Heart left ventricle (tissue), 16 donors: Measurements from ENCODE around the gene PTCD3. TPM values are rescaled to one million over a fixed set of nuclear protein-coding genes. Genes with fewer than 3 reads are reported as not detected.

ENCODE experiments used
- ATAC-seq, 4 donors: fragments of 200-7000 bp; cut with Tn5 transposase; one replicate each; pipeline ENCODE4 v1.9.1; 2020 to 2022; ENCODE audit warnings: moderate library complexity in 4 of 4, mild to moderate bottlenecking in 3 of 4, moderate number of reproducible peaks in 1 of 4
- DNase-seq, 5 donors: peaks; one replicate each; pipeline ENCODE4 v3.0.0-alpha.2; 2020
- H3K27ac ChIP-seq, 12 donors: fragments of 200-600 bp; sonication (generic) in 4 of 12; one replicate each; pipeline versions ENCODE4 v1.5.0 to v1.8.0; 2016 to 2022; ENCODE audit warnings: mild to moderate bottlenecking in 2 of 12
- H3K27me3 ChIP-seq, 9 donors: fragments of 200-600 bp; sonication (generic) in 2 of 9; one replicate each; pipeline versions ENCODE4 v1.5.1 to v1.8.0; 2016 to 2022; ENCODE audit warnings: mild to moderate bottlenecking in 3 of 9
- H3K36me3 ChIP-seq, 9 donors: fragments of 200-600 bp; sonication (generic) in 2 of 9; one replicate each; pipeline versions ENCODE4 v1.5.0 to v1.8.0; 2018 to 2022; ENCODE audit warnings: mild to moderate bottlenecking in 2 of 9
- H3K4me1 ChIP-seq, 12 donors: fragments of 200-600 bp; sonication (generic) in 4 of 12; one replicate each; pipeline versions ENCODE4 v1.5.0 to v1.8.0; 2016 to 2022; ENCODE audit warnings: mild to moderate bottlenecking in 3 of 12
- H3K4me3 ChIP-seq, 12 donors: fragments of 200-600 bp; sonication (generic) in 4 of 12; one replicate each; pipeline versions ENCODE4 v1.5.0 to v1.8.0; 2017 to 2022; ENCODE audit warnings: mild to moderate bottlenecking in 9 of 12, moderate library complexity in 4 of 12
- H3K9me3 ChIP-seq, 12 donors: fragments of 200-600 bp; sonication (generic) in 4 of 12; one replicate each; pipeline versions ENCODE4 v1.5.0 to v1.8.0; 2016 to 2022; ENCODE audit warnings: mild to moderate bottlenecking in 1 of 12
- POLR2A ChIP-seq, 2 donors: fragments of 450-650 bp; IDR thresholded peaks; one replicate each; pipeline ENCODE4 v1.6.1; 2017; ENCODE audit warnings: antibody characterized with exemption in 2 of 2, mild to moderate bottlenecking in 2 of 2, moderate library complexity in 2 of 2
- WGBS, 4 donors: extraction: QIAGEN DNeasy Blood & Tissue Kit in 2 of 4; methylation state at CpG; one replicate each; pipeline versions ENCODE4 v1.1.5 to v1.1.7; 2013 to 2018; 5-methylcytosine and 5-hydroxymethylcytosine counted together
- intact Hi-C, 10 donors: fragments of 100-400 bp; cut with DNase I; formaldehyde crosslinking; loops; one replicate each; pipeline versions ENCODE4 v1.11.1 to v1.14.2; 2022
- polyA plus RNA-seq, 2 donors: library from polyadenylated mRNA; stranded (reverse); fragments of 200-250 nt; gene quantifications; one replicate each; pipeline ENCODE4 v1.2.3, GENCODE V29; 2013
- total RNA-seq, 9 donors: library from RNA; depleted of rRNA in 2 of 9; stranded (reverse); fragments of >200 nt in 2 of 9; fragmentation: NEBNext Ultra II Directional in 3 of 9; extraction: Animal tissue kit (Norgen Biotek cat#: 25700) in 3 of 9; gene quantifications; one replicate each; pipeline versions ENCODE4 v1.1.0 to v1.2.4, GENCODE V29; 2016 to 2023
- TF ChIP-seq, protein P1 (sequence below), 12 donors: fragments of 200-600 bp; sonication (generic) in 4 of 12; IDR thresholded peaks; one replicate each; pipeline versions ENCODE4 v1.5.0 to v1.8.0; 2018 to 2022; ENCODE audit warnings: antibody characterized with exemption in 12 of 12, mild to moderate bottlenecking in 5 of 12
- donor health status: ischemic (EF 13 %, LVEDD 7.1; RV severe dilation, severe dysfunction).
- donor health status: healthy with polysubstance abuse.
- donor health status: DM: no; HTN: yes; CAD: no.
- donor health status: DM: no; HTN: no; CAD: no.
- donor health status: ischemic (EF 25% LVEDD 6.9; RV normal size, moderate dysfunction).
- donor health status: ischemic (EF 25% LVEDD 5.7; RV mildly dilated, moderate dysfunction).
- donor health status: healthy.
- donor health status: DM: yes; HTN: yes; CAD: no.
- donor health status: ischemic (EF 35%, LVEDD 5.7; RV mildly dilated, moderate dysfunction).
- donor health status: nonischemic (EF 11% LVEDD 7.7; RV severe dilation, severe dysfunction).
- donor health status: DM: yes; HTN: yes; CAD: no.
- donor health status: PGD.
- donor health status: ischemic (EF 29% LVEDD 5.4; RV normal size, mild dysfunction).
- donor health status: nonischemic (EF 23%, LVEDD 6.1; RV moderate dilation, normal function).

Gene PTCD3
- total and polyA plus RNA-seq, 11 donors = 25.0 to 210 (median 117) TPM

DNA sequence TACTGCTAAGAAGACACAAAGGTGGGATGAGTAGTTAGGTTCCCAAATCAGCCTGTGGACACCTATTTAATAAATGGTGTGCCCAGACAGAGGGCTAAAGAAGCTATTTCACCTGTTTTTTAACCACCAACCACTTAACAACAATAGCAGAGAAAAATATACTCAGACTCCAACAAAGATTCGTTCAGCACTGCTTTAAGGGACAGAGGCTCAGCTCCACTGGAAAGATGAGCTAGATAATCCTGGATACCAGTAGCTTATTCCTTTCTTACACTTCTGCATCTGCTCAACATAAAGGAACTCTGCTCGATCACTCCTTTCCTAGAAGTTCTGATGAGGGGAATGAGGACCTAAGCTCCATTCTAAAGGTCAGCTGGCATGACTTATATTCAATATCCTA, 44.5 kb downstream of the PTCD3 start:
- WGBS, 4 donors = 85 to 98% (median 94%) methylated on average over 2 of the region's 2 CpGs
- intact Hi-C loops = no loop called here
- no peaks in the 10 kb centered on the region for H3K9me3 ChIP-seq
- no peaks in the 10 kb centered on the region for H3K27me3 ChIP-seq
- ATAC-seq (no peak), DNase-seq (no peak)
- peaks cover 0 to 95% (median 85%) of the 10 kb centered on the region in 9 donors for H3K36me3 ChIP-seq
- no peak overlapping the region for H3K27ac ChIP-seq
- H3K4me3 ChIP-seq = no peak overlapping the region
- TF ChIP-seq POLR2A (IDR thresholded peaks at IDR 0.05) = no peak
- TF ChIP-seq, protein P1, sequence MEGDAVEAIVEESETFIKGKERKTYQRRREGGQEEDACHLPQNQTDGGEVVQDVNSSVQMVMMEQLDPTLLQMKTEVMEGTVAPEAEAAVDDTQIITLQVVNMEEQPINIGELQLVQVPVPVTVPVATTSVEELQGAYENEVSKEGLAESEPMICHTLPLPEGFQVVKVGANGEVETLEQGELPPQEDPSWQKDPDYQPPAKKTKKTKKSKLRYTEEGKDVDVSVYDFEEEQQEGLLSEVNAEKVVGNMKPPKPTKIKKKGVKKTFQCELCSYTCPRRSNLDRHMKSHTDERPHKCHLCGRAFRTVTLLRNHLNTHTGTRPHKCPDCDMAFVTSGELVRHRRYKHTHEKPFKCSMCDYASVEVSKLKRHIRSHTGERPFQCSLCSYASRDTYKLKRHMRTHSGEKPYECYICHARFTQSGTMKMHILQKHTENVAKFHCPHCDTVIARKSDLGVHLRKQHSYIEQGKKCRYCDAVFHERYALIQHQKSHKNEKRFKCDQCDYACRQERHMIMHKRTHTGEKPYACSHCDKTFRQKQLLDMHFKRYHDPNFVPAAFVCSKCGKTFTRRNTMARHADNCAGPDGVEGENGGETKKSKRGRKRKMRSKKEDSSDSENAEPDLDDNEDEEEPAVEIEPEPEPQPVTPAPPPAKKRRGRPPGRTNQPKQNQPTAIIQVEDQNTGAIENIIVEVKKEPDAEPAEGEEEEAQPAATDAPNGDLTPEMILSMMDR (IDR thresholded peaks at IDR 0.05) = no peak
- no peaks in the 10 kb centered on the region for H3K4me1 ChIP-seq

DNA sequence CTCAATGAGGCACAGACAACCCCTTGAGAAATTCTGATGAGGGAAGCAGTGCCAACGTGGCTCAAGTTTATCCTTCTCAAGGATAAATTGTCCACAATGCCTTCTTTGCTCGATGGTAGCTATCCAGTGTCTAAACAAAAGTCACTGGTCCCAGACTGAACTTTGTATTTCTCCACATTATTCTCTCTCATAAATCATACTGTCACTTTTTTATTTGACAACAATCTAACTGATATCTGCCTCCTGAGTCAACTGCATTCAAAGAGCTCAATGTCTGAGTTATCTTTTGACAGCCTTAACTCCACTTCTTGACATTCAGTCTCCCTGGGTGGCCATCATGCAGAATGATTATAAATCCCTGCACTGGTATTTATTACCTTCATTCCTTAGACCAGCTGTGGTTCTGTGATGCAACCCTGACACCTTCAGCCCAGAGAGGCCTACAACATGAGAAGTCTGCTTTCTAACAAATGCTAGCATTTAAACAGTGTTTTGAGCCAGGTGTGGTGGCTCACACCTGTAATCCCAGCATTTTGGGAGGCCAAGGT, 51.0 kb downstream of the PTCD3 start:
- Histone ChIP-seq H3K27ac (no peak overlapping the region), H3K27me3 (no peaks in the 10 kb centered on the region), H3K4me1 (no peaks in the 10 kb centered on the region), H3K4me3 (no peak overlapping the region), H3K9me3 (no peaks in the 10 kb centered on the region), H3K36me3 (peaks cover 0 to 96% (median 89%) of the 10 kb centered on the region in 9 donors)
- no peak for ATAC-seq
- WGBS, 4 donors = 88 to 92% (median 92%) methylated on average over 2 of the region's 2 CpGs
- DNase-seq = no peak
- intact Hi-C loops = loop anchor here in 1 of 10 donors (5.0 kb wide), 1 partner anchor 35 kb away; no protein-coding TSS in a partner anchor
- TF ChIP-seq, protein P1 (IDR thresholded peaks at IDR 0.05) = no peak
- TF ChIP-seq POLR2A (IDR thresholded peaks at IDR 0.05) = no peak

DNA sequence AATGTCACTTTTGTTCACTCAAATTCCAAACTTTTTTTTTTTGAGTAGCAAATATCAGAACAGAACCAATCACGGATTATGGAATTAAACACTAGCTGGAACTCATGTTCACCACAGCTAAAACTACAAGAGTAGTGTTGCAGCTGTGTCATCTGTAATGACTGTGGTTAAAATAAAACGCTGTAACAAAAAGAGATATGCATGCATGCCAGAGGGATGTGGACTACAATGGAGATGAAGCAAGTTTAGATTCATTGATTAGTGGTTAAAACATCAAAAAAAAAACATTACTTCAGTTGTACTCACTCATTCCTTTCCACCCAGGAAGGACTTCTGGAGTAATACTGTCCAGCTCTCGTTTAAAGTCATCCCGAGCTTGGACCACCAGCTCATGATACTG, 52.3 kb downstream of the PTCD3 start:
- DNase-seq (no peak), ATAC-seq (no peak)
- Histone ChIP-seq H3K9me3 (no peaks in the 10 kb centered on the region), H3K36me3 (peaks cover 0 to 98% (median 92%) of the 10 kb centered on the region in 9 donors), H3K27me3 (no peaks in the 10 kb centered on the region), H3K4me1 (no peaks in the 10 kb centered on the region), H3K4me3 (no peak overlapping the region), H3K27ac (no peak overlapping the region)
- intact Hi-C loops = loop anchor here in 1 of 10 donors (5.0 kb wide), 1 partner anchor 36 kb away; no protein-coding TSS in a partner anchor
- 75 to 88% (median 85%) methylated on average over 4 of the region's 4 CpGs for WGBS, 4 donors
- TF ChIP-seq, protein P1 (IDR thresholded peaks at IDR 0.05) = no peak
- TF ChIP-seq POLR2A (IDR thresholded peaks at IDR 0.05) = no peak

DNA sequence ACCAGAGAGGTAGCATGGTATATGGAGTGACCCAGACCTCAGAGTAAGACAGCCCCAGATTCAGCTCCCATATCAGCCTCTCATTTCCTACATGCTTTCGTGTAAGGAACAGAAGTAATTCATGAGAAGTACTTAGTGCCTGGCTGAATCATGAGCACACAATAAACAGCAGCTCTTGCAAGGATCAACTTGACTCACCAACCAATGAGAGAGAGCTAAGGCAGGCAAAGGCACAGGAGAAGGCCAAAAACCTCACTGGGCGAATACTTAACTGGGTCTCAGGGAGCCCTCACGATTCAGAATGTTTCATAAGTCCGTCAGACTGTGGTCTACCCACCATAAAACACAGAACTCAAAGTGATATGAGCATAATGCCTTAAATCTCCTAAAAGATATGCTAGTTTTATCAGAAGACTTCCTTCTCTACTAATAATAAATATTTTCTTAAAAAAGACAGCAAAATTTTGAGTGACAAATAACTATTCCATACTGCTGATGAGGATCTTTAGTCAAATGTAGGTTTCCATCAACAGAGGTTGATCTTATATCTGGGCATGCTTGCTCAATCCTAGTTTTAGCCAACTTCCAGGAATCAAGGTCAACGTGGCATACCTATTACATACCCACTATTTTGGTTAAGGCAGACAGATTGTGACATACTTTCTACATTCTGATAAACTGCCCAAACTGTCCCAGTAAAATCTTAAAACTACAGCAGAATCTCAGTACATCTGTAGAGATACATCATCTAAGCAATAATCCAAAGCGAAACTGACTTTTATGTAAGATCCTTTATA, 54.3 kb downstream of the PTCD3 start:
- no peaks in the 10 kb centered on the region for H3K4me1 ChIP-seq
- 91 to 94% (median 92%) methylated on average over 6 of the region's 6 CpGs for WGBS, 4 donors
- no peaks in the 10 kb centered on the region for H3K9me3 ChIP-seq
- ATAC-seq (no peak), DNase-seq (no peak)
- TF ChIP-seq, protein P1 (IDR thresholded peaks at IDR 0.05) = no peak
- TF ChIP-seq POLR2A (IDR thresholded peaks at IDR 0.05) = no peak
- H3K4me3 ChIP-seq = no peak overlapping the region
- H3K27ac ChIP-seq = no peak overlapping the region
- H3K36me3 ChIP-seq = peaks cover 0 to 100% (median 98%) of the 10 kb centered on the region in 9 donors
- intact Hi-C loops = no loop called here
- H3K27me3 ChIP-seq = no peaks in the 10 kb centered on the region
